ENCODE data around the gene RAB27B. TPM values are rescaled to one million over a fixed set of nuclear protein-coding genes. Genes with fewer than 3 reads are reported as not detected.

RAB27B gene
- total RNA-seq, 1 experiment from 2014 or later, result not detected

GRCh38 chr18:54900290-54900689 is 72.0 kb downstream of the RAB27B start:
- H3K36me3 ChIP-seq, result no peaks in the 10 kb centered on the region
- H3K9me3 ChIP-seq (replicated peaks), result no peaks in the 10 kb centered on the region
- DNase-seq, result no peak
- no peak overlapping the region for H3K27ac ChIP-seq
- no peaks in the 10 kb centered on the region for H3K4me1 ChIP-seq
- H3K27me3 ChIP-seq, result no peaks in the 10 kb centered on the region
- H3K4me3 ChIP-seq, result no peak overlapping the region

- Histone ChIP-seq H3K4me3 (no peak overlapping the region), H3K27me3 (no peaks in the 10 kb centered on the region), H3K4me1 (no peaks in the 10 kb centered on the region), H3K36me3 (no peaks in the 10 kb centered on the region), H3K27ac (no peak overlapping the region), H3K9me3 (replicated peaks) (no peaks in the 10 kb centered on the region)
- no peak for DNase-seq
Measured at GRCh38 chr18:54904581-54904980, 76.3 kb downstream of the RAB27B start.

GRCh38 chr18:54905629-54906028 is 77.4 kb downstream of the RAB27B start:
- Histone ChIP-seq H3K4me3 (no peak overlapping the region), H3K27me3 (no peaks in the 10 kb centered on the region), H3K27ac (no peak overlapping the region), H3K4me1 (no peaks in the 10 kb centered on the region), H3K36me3 (no peaks in the 10 kb centered on the region), H3K9me3 (replicated peaks) (no peaks in the 10 kb centered on the region)
- no peak for DNase-seq

GRCh38 chr18:54906331-54907185 is 78.3 kb downstream of the RAB27B start:
- no peaks in the 10 kb centered on the region for H3K9me3 ChIP-seq (replicated peaks)
- no peaks in the 10 kb centered on the region for H3K4me1 ChIP-seq
- no peak for DNase-seq
- H3K27ac ChIP-seq, result no peak overlapping the region
- H3K27me3 ChIP-seq, result no peaks in the 10 kb centered on the region
- no peaks in the 10 kb centered on the region for H3K36me3 ChIP-seq
- H3K4me3 ChIP-seq, result no peak overlapping the region

- no peaks in the 10 kb centered on the region for H3K27me3 ChIP-seq
- no peak overlapping the region for H3K4me3 ChIP-seq
- DNase-seq, result no peak
- no peak overlapping the region for H3K27ac ChIP-seq
- H3K36me3 ChIP-seq, result no peaks in the 10 kb centered on the region
- no peaks in the 10 kb centered on the region for H3K4me1 ChIP-seq
- no peaks in the 10 kb centered on the region for H3K9me3 ChIP-seq (replicated peaks)
Measured at GRCh38 chr18:54909538-54909937, 81.3 kb downstream of the RAB27B start.

- Histone ChIP-seq H3K27me3 (no peaks in the 10 kb centered on the region), H3K4me3 (no peak overlapping the region), H3K9me3 (replicated peaks) (no peaks in the 10 kb centered on the region), H3K27ac (no peak overlapping the region), H3K36me3 (no peaks in the 10 kb centered on the region), H3K4me1 (no peaks in the 10 kb centered on the region)
- DNase-seq, result no peak
Measured at GRCh38 chr18:54910161-54910919, 82.1 kb downstream of the RAB27B start.

- DNase-seq, result no peak
- Histone ChIP-seq H3K4me1 (no peaks in the 10 kb centered on the region), H3K4me3 (no peak overlapping the region), H3K27ac (no peak overlapping the region), H3K36me3 (no peaks in the 10 kb centered on the region), H3K9me3 (replicated peaks) (no peaks in the 10 kb centered on the region), H3K27me3 (no peaks in the 10 kb centered on the region)
Measured at GRCh38 chr18:54911551-54911950, 83.3 kb downstream of the RAB27B start.

- Histone ChIP-seq H3K4me1 (no peaks in the 10 kb centered on the region), H3K4me3 (no peak overlapping the region), H3K36me3 (no peaks in the 10 kb centered on the region), H3K27me3 (no peaks in the 10 kb centered on the region), H3K27ac (no peak overlapping the region), H3K9me3 (replicated peaks) (no peaks in the 10 kb centered on the region)
- DNase-seq, result no peak
Measured at GRCh38 chr18:54914816-54915215, 86.5 kb downstream of the RAB27B start.

- Histone ChIP-seq H3K27me3 (no peaks in the 10 kb centered on the region), H3K27ac (no peak overlapping the region), H3K4me1 (no peaks in the 10 kb centered on the region), H3K9me3 (replicated peaks) (no peaks in the 10 kb centered on the region), H3K36me3 (no peaks in the 10 kb centered on the region), H3K4me3 (no peak overlapping the region)
- no peak for DNase-seq
Measured at GRCh38 chr18:54916507-54916906, 88.2 kb downstream of the RAB27B start.

GRCh38 chr18:54918060-54918459 is 89.8 kb downstream of the RAB27B start:
- Histone ChIP-seq H3K9me3 (replicated peaks) (no peaks in the 10 kb centered on the region), H3K27ac (no peak overlapping the region), H3K4me1 (no peaks in the 10 kb centered on the region), H3K36me3 (no peaks in the 10 kb centered on the region), H3K4me3 (no peak overlapping the region), H3K27me3 (no peaks in the 10 kb centered on the region)
- DNase-seq, result no peak

- no peak for DNase-seq
- H3K27ac ChIP-seq, result no peak overlapping the region
- no peak overlapping the region for H3K4me3 ChIP-seq
- no peaks in the 10 kb centered on the region for H3K9me3 ChIP-seq (replicated peaks)
- no peaks in the 10 kb centered on the region for H3K36me3 ChIP-seq
- H3K4me1 ChIP-seq, result no peaks in the 10 kb centered on the region
- H3K27me3 ChIP-seq, result no peaks in the 10 kb centered on the region
Measured at GRCh38 chr18:54919412-54919811, 91.1 kb downstream of the RAB27B start.

- H3K4me1 ChIP-seq, result no peaks in the 10 kb centered on the region
- H3K27me3 ChIP-seq, result no peaks in the 10 kb centered on the region
- no peak overlapping the region for H3K4me3 ChIP-seq
- no peaks in the 10 kb centered on the region for H3K36me3 ChIP-seq
- DNase-seq, result no peak
- no peak overlapping the region for H3K27ac ChIP-seq
- H3K9me3 ChIP-seq (replicated peaks), result no peaks in the 10 kb centered on the region
Measured at GRCh38 chr18:54923339-54923956, 95.2 kb downstream of the RAB27B start.

- H3K4me1 ChIP-seq, result no peaks in the 10 kb centered on the region
- no peaks in the 10 kb centered on the region for H3K36me3 ChIP-seq
- DNase-seq, result no peak
- no peaks in the 10 kb centered on the region for H3K9me3 ChIP-seq (replicated peaks)
- no peaks in the 10 kb centered on the region for H3K27me3 ChIP-seq
- no peak overlapping the region for H3K4me3 ChIP-seq
- H3K27ac ChIP-seq, result no peak overlapping the region
Measured at GRCh38 chr18:54924948-54925347, 96.7 kb downstream of the RAB27B start.

GRCh38 chr18:54926593-54927325 is 98.5 kb downstream of the RAB27B start:
- Histone ChIP-seq H3K36me3 (no peaks in the 10 kb centered on the region), H3K27ac (no peak overlapping the region), H3K27me3 (no peaks in the 10 kb centered on the region), H3K4me3 (no peak overlapping the region), H3K4me1 (no peaks in the 10 kb centered on the region), H3K9me3 (replicated peaks) (no peaks in the 10 kb centered on the region)
- DNase-seq, result no peak

- H3K27me3 ChIP-seq, result no peaks in the 10 kb centered on the region
- DNase-seq, result no peak
- H3K4me1 ChIP-seq, result no peaks in the 10 kb centered on the region
- H3K36me3 ChIP-seq, result no peaks in the 10 kb centered on the region
- no peak overlapping the region for H3K4me3 ChIP-seq
- no peak overlapping the region for H3K27ac ChIP-seq
- H3K9me3 ChIP-seq (replicated peaks), result no peaks in the 10 kb centered on the region
Measured at GRCh38 chr18:54928236-54928635, 100.0 kb downstream of the RAB27B start.

All from SJCRH30 (cell line).